HEK293T (cell line): ENCODE data around the gene SGCB.

Experiments
- CTCF ChIA-PET: fragments of 350-600 bp; formaldehyde crosslinking; extraction: SDS; loops from one replicate; lab custom pipeline; 2021; ENCODE audit warnings: antibody characterized with exemption, inconsistent platforms; lab: Yijun Ruan, JAX
- POLR2A ChIA-PET: fragments of 350-600 bp; formaldehyde crosslinking; extraction: SDS; loops from one replicate; lab custom pipeline; 2020; ENCODE audit warnings: antibody characterized with exemption, inconsistent platforms; lab: Yijun Ruan, JAX
- DNase-seq: peaks from one replicate; pipeline ENCODE4 v3.0.0; 2012; ENCODE audit warnings: mixed read lengths; ENCODE audit errors: extremely low spot score
- ARNT ChIP-seq: fragments of 450-650 bp; IDR thresholded peaks from 2 replicates; pipeline ENCODE4 v1.6.1; 2017; ENCODE audit warnings: mild to moderate bottlenecking
- BHLHE40 ChIP-seq: fragments of 450-650 bp; IDR thresholded peaks from 2 replicates; pipeline ENCODE4 v1.6.1; 2016; ENCODE audit warnings: mild to moderate bottlenecking, moderate library complexity, borderline replicate concordance
- CTBP1 ChIP-seq: fragments of 450-650 bp; IDR thresholded peaks from 2 replicates; pipeline ENCODE4 v1.6.1; 2016; ENCODE audit warnings: borderline replicate concordance
- ELF4 ChIP-seq: fragments of 450-650 bp; IDR thresholded peaks from 2 replicates; pipeline ENCODE4 v1.6.1; 2017; ENCODE audit warnings: antibody characterized with exemption
- FOXA1 ChIP-seq: fragments of 450-650 bp; IDR thresholded peaks from 2 replicates; pipeline ENCODE4 v1.6.1; 2016; ENCODE audit warnings: mild to moderate bottlenecking
- FOXK2 ChIP-seq: fragments of 450-650 bp; IDR thresholded peaks from 2 replicates; pipeline ENCODE4 v1.6.1; 2016; ENCODE audit warnings: mild to moderate bottlenecking
- FOXM1 ChIP-seq: fragments of 450-650 bp; IDR thresholded peaks from 2 replicates; pipeline ENCODE4 v1.6.1; 2017; ENCODE audit warnings: mild to moderate bottlenecking, borderline replicate concordance
- HDGF ChIP-seq: fragments of 450-650 bp; IDR thresholded peaks from 2 replicates; pipeline ENCODE4 v1.6.1; 2017; ENCODE audit warnings: antibody characterized with exemption, borderline replicate concordance
- L3MBTL2 ChIP-seq: fragments of 450-650 bp; conservative IDR thresholded peaks from 2 replicates; pipeline ENCODE4 v1.6.1; 2016; ENCODE audit warnings: mild to moderate bottlenecking
- LEF1 ChIP-seq: fragments of 450-650 bp; IDR thresholded peaks from 2 replicates; pipeline ENCODE4 v1.6.1; 2017; ENCODE audit warnings: mild to moderate bottlenecking, borderline replicate concordance
- NFRKB ChIP-seq: fragments of 450-650 bp; IDR thresholded peaks from 2 replicates; pipeline ENCODE4 v1.6.1; 2016; ENCODE audit warnings: mild to moderate bottlenecking, moderate library complexity
- SP1 ChIP-seq: fragments of 450-650 bp; IDR thresholded peaks from 2 replicates; pipeline ENCODE4 v1.6.1; 2017
- SUZ12 ChIP-seq: fragments of 450-650 bp; IDR thresholded peaks from 2 replicates; pipeline ENCODE4 v1.6.1; 2016; ENCODE audit warnings: mild to moderate bottlenecking
- TARDBP ChIP-seq: fragments of 450-650 bp; IDR thresholded peaks from 2 replicates; pipeline ENCODE4 v1.6.1; 2016
- ZNF384 ChIP-seq: fragments of 450-650 bp; IDR thresholded peaks from 2 replicates; pipeline ENCODE4 v1.6.1; 2016
- TF ChIP-seq, protein P1 (sequence below): fragments of 450-650 bp; IDR thresholded peaks from 2 replicates; pipeline ENCODE4 v1.6.1; 2016

The SGCB gene

DNA sequence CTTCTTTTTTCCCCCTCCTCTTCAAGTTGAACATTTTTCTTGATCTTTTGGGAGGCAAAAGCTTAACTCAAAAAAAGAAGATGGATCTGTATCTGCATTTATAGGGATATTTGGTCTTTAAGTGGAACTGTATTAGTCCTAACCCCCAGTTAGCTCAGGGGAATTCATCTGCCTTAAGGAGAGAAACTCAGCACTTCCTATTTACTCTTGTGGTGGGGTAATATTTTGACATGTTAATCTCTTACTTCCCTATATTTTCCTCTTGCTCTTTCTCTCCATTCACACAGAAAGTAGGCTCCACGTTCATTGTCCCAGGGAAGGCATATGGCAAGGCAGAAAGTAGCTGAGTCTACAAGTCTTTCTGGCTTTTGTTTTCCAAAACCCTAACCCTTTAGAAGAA lies 23.2 kb downstream of the SGCB start:
- DNase-seq = no peak
- TF ChIP-seq HDGF = no peak
- no peak for TF ChIP-seq NFRKB
- TF ChIP-seq SUZ12 = no peak
- TF ChIP-seq ARNT = no peak
- no peak for TF ChIP-seq SP1
- TF ChIP-seq ELF4 = no peak
- TF ChIP-seq FOXM1 = no peak
- no peak for TF ChIP-seq CTBP1
- TF ChIP-seq, protein P1, sequence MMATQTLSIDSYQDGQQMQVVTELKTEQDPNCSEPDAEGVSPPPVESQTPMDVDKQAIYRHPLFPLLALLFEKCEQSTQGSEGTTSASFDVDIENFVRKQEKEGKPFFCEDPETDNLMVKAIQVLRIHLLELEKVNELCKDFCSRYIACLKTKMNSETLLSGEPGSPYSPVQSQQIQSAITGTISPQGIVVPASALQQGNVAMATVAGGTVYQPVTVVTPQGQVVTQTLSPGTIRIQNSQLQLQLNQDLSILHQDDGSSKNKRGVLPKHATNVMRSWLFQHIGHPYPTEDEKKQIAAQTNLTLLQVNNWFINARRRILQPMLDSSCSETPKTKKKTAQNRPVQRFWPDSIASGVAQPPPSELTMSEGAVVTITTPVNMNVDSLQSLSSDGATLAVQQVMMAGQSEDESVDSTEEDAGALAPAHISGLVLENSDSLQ = no peak
- no peak for TF ChIP-seq TARDBP
- no peak for TF ChIP-seq FOXK2
- TF ChIP-seq FOXA1 = no peak
- TF ChIP-seq BHLHE40 = no peak
- TF ChIP-seq LEF1 = no peak
- no peak for TF ChIP-seq ZNF384
- TF ChIP-seq L3MBTL2 = no peak
- CTCF ChIA-PET = no interaction called here
- POLR2A ChIA-PET = no interaction called here

DNA sequence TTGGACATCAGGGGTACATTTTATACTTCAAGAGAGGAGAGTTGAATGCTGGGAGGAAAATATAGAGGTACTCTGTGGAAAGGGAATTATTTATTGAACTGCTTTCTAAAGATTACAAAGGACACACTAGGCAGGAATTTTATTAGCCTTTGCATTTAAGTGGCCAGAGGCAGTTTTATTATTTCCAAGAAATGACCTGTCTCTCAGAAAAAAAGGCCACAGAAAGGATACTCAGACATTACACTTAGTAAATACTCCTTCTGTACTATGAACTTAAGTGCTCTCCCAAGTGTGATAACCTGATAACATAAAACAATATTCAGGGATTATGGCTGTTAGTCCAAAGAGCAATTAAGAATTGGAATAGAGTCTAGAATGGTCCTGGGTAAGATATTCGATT lies 25.4 kb downstream of the SGCB start:
- no peak for DNase-seq
- no peak for TF ChIP-seq CTBP1
- no peak for TF ChIP-seq L3MBTL2
- no peak for TF ChIP-seq ARNT
- TF ChIP-seq FOXM1 = no peak
- TF ChIP-seq FOXA1 = no peak
- no peak for TF ChIP-seq FOXK2
- TF ChIP-seq, protein P1 = no peak
- TF ChIP-seq NFRKB = no peak
- TF ChIP-seq TARDBP = no peak
- TF ChIP-seq LEF1 = no peak
- no peak for TF ChIP-seq HDGF
- TF ChIP-seq SUZ12 = no peak
- TF ChIP-seq BHLHE40 = no peak
- TF ChIP-seq ELF4 = no peak
- ChIA-PET CTCF (no interaction called here), POLR2A (no interaction called here)

DNA sequence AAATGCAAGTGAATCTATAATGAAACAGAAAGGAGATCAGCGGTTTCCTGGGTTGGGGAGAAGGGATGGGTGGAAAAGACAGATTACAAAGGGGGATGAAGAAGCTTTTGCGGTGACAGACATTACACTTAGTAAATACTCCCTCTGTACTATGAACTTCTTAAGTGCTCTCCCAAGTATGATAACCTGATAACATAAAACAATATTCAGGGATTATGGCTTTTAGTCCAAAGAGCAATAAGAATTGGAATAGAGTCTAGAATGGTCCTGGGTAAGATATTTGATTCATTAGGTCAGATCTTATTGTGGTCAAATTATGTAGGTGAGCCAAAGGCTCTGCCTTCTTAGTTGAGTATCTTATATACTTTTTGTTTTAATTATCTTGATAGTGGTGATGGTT lies 27.1 kb downstream of the SGCB start:
- CTCF ChIA-PET = no interaction called here
- POLR2A ChIA-PET = no interaction called here
- no peak for DNase-seq
- TF ChIP-seq HDGF (no peak), FOXA1 (no peak), ARNT (no peak), LEF1 (no peak), BHLHE40 (no peak), NFRKB (no peak), CTBP1 (no peak), SUZ12 (no peak), FOXM1 (no peak), L3MBTL2 (no peak), SP1 (no peak), ELF4 (no peak), TARDBP (no peak), FOXK2 (no peak), ZNF384 (no peak)
- TF ChIP-seq, protein P1 = no peak

DNA sequence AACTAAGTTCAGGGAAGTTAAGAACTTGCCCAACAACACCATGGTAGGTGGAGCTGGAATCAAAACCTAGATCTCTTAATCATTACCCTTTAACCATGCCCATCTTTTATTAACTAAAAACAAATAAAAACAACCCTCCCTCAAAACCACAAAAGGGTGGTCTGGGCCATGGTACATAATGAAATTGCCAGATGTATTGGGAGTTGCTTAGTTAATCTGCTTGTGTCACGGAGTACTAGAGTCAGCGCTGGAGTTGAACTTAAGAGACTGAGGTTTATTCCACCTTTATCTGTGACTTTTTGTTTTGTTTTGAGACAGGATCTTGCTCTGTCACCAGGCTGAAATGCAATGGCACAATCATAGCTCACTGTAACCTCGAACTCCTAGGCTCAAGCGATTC lies 31.2 kb downstream of the SGCB start:
- ChIA-PET POLR2A (no interaction called here), CTCF (interaction anchor here (0.6 kb wide), 1 partner anchor 1247 kb away, joined by 7 read pairs; no protein-coding TSS in a partner anchor)
- no peak for DNase-seq
- TF ChIP-seq ZNF384 (no peak), SP1 (no peak), BHLHE40 (no peak), TARDBP (no peak), CTBP1 (no peak), ARNT (no peak), FOXA1 (no peak), FOXK2 (no peak), HDGF (no peak), SUZ12 (no peak), ELF4 (no peak), NFRKB (no peak), LEF1 (no peak), FOXM1 (no peak), L3MBTL2 (no peak)
- TF ChIP-seq, protein P1 = no peak

DNA sequence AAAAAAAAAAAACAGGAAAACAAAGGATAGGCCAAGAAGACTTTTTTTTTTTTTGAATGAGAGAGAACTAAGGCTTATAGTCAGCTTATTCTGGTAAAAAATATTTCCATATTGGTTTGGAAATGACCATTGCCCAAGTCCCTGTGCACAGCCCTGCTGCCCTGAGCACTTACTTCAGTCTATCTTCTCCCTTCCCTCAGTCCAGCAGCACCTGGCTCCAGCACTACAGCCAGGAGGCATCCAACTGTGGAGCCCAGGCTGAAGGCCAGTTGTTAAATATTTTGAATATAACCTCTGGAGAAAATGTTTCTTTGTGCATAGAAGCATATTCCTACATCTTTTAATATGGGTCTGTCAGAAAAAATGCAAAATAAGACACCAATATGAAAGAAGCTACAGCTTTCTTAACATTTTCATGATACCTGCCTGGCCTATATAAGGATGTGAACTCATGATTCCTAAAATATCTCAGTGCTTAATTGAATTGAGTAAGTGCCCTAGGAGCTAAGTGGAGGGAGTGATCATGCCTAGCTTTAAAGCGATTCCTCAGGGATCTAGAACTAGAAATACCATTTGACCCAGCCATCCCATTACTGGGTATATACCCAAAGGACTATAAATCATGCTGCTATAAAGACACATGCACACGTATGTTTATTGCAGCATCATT lies 32.4 kb downstream of the SGCB start:
- ChIA-PET POLR2A (no interaction called here), CTCF (no interaction called here)
- TF ChIP-seq LEF1 = no peak
- TF ChIP-seq SUZ12 = no peak
- TF ChIP-seq HDGF = no peak
- no peak for TF ChIP-seq L3MBTL2
- TF ChIP-seq CTBP1 = no peak
- DNase-seq = no peak
